Regular cardiac myocyte (primary cell): ENCODE data around the gene CR2. TPM values are rescaled to one million over a fixed set of nuclear protein-coding genes. Genes with fewer than 3 reads are reported as not detected.

Source experiments
- total RNA-seq: library from RNA; depleted of rRNA; stranded (reverse); fragments of >200 nt; gene quantifications from 2 replicates; pipeline ENCODE4 v1.2.3, GENCODE V29; 2014

Gene CR2
- total RNA-seq, result not detected in 2 replicates

GRCh38 chr1:207454046-207454964 lies at the start of gene CR2:
CR2 (plus strand) TSS chr1:207454328; CDS start chr1:207454419, 91 bp downstream.

DNA sequence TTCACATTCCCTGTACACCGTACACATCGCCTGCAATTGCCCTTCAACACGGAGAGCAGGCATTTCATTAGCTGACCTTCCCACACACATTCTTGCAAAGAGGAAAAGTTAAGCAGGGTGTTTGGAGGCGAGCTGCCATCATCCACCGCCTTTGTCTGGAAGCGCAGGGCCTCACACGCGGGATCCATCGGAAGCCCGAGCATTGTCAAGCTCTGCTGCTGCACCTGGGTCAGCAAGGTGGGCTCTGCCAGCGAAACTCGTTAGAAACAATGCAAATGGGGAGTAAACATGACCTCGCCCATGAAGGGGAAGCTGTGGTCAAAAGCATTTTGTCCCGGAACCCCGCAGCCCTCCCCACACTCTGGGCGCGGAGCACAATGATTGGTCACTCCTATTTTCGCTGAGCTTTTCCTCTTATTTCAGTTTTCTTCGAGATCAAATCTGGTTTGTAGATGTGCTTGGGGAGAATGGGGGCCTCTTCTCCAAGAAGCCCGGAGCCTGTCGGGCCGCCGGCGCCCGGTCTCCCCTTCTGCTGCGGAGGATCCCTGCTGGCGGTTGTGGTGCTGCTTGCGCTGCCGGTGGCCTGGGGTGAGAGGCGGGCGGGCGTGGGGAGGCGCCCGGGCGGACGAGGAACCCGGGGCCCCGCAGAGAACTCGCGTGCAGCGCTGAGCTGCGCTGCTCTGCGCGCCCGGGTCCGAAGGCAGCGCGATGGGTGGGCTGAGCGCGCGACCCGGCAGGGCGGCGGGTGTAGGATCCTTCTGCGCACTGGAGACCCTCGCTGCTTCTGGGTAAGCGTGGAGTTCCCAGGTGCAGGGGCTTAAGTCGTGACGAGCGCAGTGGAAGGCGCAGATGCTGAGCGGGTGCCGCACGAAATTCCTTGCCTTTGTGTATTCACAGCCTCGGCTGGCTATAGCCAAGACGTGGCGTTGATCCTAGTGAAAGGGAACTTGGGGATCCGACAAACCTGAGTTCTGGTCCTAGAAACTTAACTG lies 42.0 kb downstream of the CR2 start, which contains the start of gene CR1:
CR1 (plus strand) TSS at position 357 of the 992 bp plus-strand sequence; CDS start at position 468, 111 bp downstream.

Other genes starting within 250 kb of the CR2 start
- gene CD55, start 132.7 kb upstream of the CR2 start, total RNA-seq, result 14.2 and 29.9 TPM in 2 replicates
- not detected in 2 replicates for gene CR1, start 41.8 kb downstream of the CR2 start, total RNA-seq
- not detected in 2 replicates for gene CR1L, start 190.8 kb downstream of the CR2 start, total RNA-seq